Fibroblast of the aortic adventitia (primary cell): ENCODE results near the gene CHIA. TPM values are rescaled to one million over a fixed set of nuclear protein-coding genes. Genes with fewer than 3 reads are reported as not detected.
"Not testable (repeated sequence)": the region's sequence is repeated elsewhere in the genome, so short reads cannot be mapped to it uniquely, and the experiment has no call there.

Source experiments
- DNase-seq: peaks from one replicate; pipeline ENCODE4 v3.0.0-alpha.2; 2010; ENCODE audit warnings: low read depth
- H3K4me3 ChIP-seq: 2 replicates; pipeline ENCODE4 v1.5.1; 2011; ENCODE audit warnings: low read depth, mild to moderate bottlenecking, control low read depth, low read length, moderate library complexity
- CTCF ChIP-seq: IDR thresholded peaks from 2 replicates; pipeline ENCODE4 v1.5.1; 2011; ENCODE audit warnings: mild to moderate bottlenecking, low read length, control low read depth, inconsistent platforms; ENCODE audit not compliant: insufficient read depth
- total RNA-seq: library from RNA; depleted of rRNA; stranded (reverse); fragments of >200 nt; gene quantifications from 2 replicates; pipeline ENCODE4 v1.2.3, GENCODE V29; 2012; ENCODE audit warnings: low replicate concordance

The CHIA gene
- total RNA-seq, 1 donor, result not detected

- TF ChIP-seq CTCF, result no peak
- no peak overlapping the region for H3K4me3 ChIP-seq
- no peak for DNase-seq
These were observed 11.7 kb downstream of the CHIA start for GRCh38 chr1:111302374-111302773.

GRCh38 chr1:111309690-111310089, 19.0 kb downstream of the CHIA start:
- DNase-seq, result no peak
- no peak for TF ChIP-seq CTCF
- H3K4me3 ChIP-seq, result no peak overlapping the region

- no peak overlapping the region for H3K4me3 ChIP-seq
- TF ChIP-seq CTCF, result no peak
- DNase-seq, result no peak
These were observed 27.9 kb downstream of the CHIA start for GRCh38 chr1:111318523-111318922.

- no peak overlapping the region for H3K4me3 ChIP-seq
- TF ChIP-seq CTCF, result no peak
- DNase-seq, result no peak
These were observed 29.6 kb downstream of the CHIA start for GRCh38 chr1:111320066-111320879.

GRCh38 chr1:111323231-111323630, 32.6 kb downstream of the CHIA start:
- TF ChIP-seq CTCF, result no peak
- no peak overlapping the region for H3K4me3 ChIP-seq
- no peak for DNase-seq

- H3K4me3 ChIP-seq, result no peak overlapping the region
- no peak for TF ChIP-seq CTCF
- no peak for DNase-seq
These were observed 41.5 kb downstream of the CHIA start for GRCh38 chr1:111332190-111332589.

- DNase-seq, result peak; percentile 75
- H3K4me3 ChIP-seq, result no peak overlapping the region
- peak; percentile 68 for TF ChIP-seq CTCF
These were observed 43.5 kb downstream of the CHIA start for GRCh38 chr1:111334169-111334568.

GRCh38 chr1:111335214-111335877, 44.7 kb downstream of the CHIA start:
- not testable (repeated sequence) for DNase-seq

GRCh38 chr1:111338849-111339248, 48.2 kb downstream of the CHIA start:
- not testable (repeated sequence) for DNase-seq, H3K4me3 ChIP-seq

More at GRCh38 chr1:111335214-111335877, 44.7 kb downstream of the CHIA start:
- H3K4me3 ChIP-seq, result not testable (repeated sequence)
